NCI-H446 treated with DMSO at 0.1 percent for 48 hours (cell line): ENCODE results near the gene TMEM181.
"Not testable (repeated sequence)": the region's sequence is repeated elsewhere in the genome, so short reads cannot be mapped to it uniquely, and the experiment has no call there.

Experiments used
- DNase-seq: peaks from one replicate; lab custom pipeline; 2025; lab: John Stamatoyannopoulos, UW

The TMEM181 gene

GRCh38 chr6:158621694-158622544 lies 62.0 kb downstream of the TMEM181 start:
- no peak for DNase-seq

- no peak for DNase-seq
These were observed 62.8 kb downstream of the TMEM181 start for GRCh38 chr6:158622545-158623190.

GRCh38 chr6:158624684-158625682 lies 65.1 kb downstream of the TMEM181 start:
- no peak for DNase-seq

- no peak for DNase-seq
These were observed 66.0 kb downstream of the TMEM181 start for GRCh38 chr6:158625881-158626305.

- DNase-seq = no peak
These were observed 66.7 kb downstream of the TMEM181 start for GRCh38 chr6:158626360-158627167.

- no peak for DNase-seq
These were observed 67.5 kb downstream of the TMEM181 start for GRCh38 chr6:158627168-158627939.

GRCh38 chr6:158627940-158628211 lies 68.0 kb downstream of the TMEM181 start:
- no peak for DNase-seq

- DNase-seq = no peak
These were observed 68.7 kb downstream of the TMEM181 start for GRCh38 chr6:158628542-158628941.

GRCh38 chr6:158629367-158630221 lies 69.7 kb downstream of the TMEM181 start:
- no peak for DNase-seq

- no peak for DNase-seq
These were observed 71.2 kb downstream of the TMEM181 start for GRCh38 chr6:158630938-158631616.

GRCh38 chr6:158631678-158632537 lies 72.0 kb downstream of the TMEM181 start:
- DNase-seq = no peak

- not testable (repeated sequence) for DNase-seq
These were observed 72.7 kb downstream of the TMEM181 start for GRCh38 chr6:158632538-158633119.

GRCh38 chr6:158633127-158633526 lies 73.2 kb downstream of the TMEM181 start:
- no peak for DNase-seq

- DNase-seq = no peak
These were observed 75.0 kb downstream of the TMEM181 start for GRCh38 chr6:158634695-158635426.

- DNase-seq = no peak
These were observed 75.7 kb downstream of the TMEM181 start for GRCh38 chr6:158635427-158636073.

- DNase-seq = no peak
These were observed 76.9 kb downstream of the TMEM181 start for GRCh38 chr6:158636778-158637177.
